HFFc6 (cell line): ENCODE measurements around the gene MAP4K5. TPM values are rescaled to one million over a fixed set of nuclear protein-coding genes. Genes with fewer than 3 reads are reported as not detected.

ENCODE experiments used
- DNase-seq: peaks from one replicate; pipeline ENCODE4 v3.0.0-alpha.2; 2018
- H3K27ac Mint-ChIP-seq: 2 replicates; pipeline ENCODE4 v1.8.0; 2020; ENCODE audit warnings: mild to moderate bottlenecking, mixed read lengths
- H3K27me3 Mint-ChIP-seq: 2 replicates; pipeline ENCODE4 v1.8.0; 2021; ENCODE audit warnings: mild to moderate bottlenecking, moderate library complexity, mixed read lengths; ENCODE audit not compliant: insufficient read depth
- H3K36me3 Mint-ChIP-seq: 2 replicates; pipeline ENCODE4 v1.8.0; 2021; ENCODE audit warnings: low read depth, mixed read lengths
- H3K4me1 Mint-ChIP-seq: 2 replicates; pipeline ENCODE4 v1.8.0; 2020; ENCODE audit warnings: low read depth, mixed read lengths
- H3K4me3 Mint-ChIP-seq: 2 replicates; pipeline ENCODE4 v1.8.0; 2020; ENCODE audit warnings: mild to moderate bottlenecking, moderate library complexity, mixed read lengths
- H3K9me3 Mint-ChIP-seq: 2 replicates; pipeline ENCODE4 v1.8.0; 2020; ENCODE audit warnings: mild to moderate bottlenecking, mixed read lengths
- total RNA-seq, 6 experiments: library from RNA; stranded (reverse); fragmentation: NEBNext Ultra II Directional; extraction: Animal tissue kit (Norgen Biotek cat#: 25700); gene quantifications; 2 replicates in 1 of 6; 3 replicates in 5 of 6; pipeline ENCODE4 v1.2.3, GENCODE V29; 2021
- TF ChIP-seq, protein P1 (sequence below): fragments of 200-600 bp; sonication (generic); IDR thresholded peaks from 2 replicates; pipeline ENCODE4 v1.5.0; 2021; ENCODE audit warnings: antibody characterized with exemption, mild to moderate bottlenecking

The MAP4K5 gene
- total RNA-seq, 6 experiments from 2014 or later = 61.4 to 74.5 (median 69.7) TPM

DNA sequence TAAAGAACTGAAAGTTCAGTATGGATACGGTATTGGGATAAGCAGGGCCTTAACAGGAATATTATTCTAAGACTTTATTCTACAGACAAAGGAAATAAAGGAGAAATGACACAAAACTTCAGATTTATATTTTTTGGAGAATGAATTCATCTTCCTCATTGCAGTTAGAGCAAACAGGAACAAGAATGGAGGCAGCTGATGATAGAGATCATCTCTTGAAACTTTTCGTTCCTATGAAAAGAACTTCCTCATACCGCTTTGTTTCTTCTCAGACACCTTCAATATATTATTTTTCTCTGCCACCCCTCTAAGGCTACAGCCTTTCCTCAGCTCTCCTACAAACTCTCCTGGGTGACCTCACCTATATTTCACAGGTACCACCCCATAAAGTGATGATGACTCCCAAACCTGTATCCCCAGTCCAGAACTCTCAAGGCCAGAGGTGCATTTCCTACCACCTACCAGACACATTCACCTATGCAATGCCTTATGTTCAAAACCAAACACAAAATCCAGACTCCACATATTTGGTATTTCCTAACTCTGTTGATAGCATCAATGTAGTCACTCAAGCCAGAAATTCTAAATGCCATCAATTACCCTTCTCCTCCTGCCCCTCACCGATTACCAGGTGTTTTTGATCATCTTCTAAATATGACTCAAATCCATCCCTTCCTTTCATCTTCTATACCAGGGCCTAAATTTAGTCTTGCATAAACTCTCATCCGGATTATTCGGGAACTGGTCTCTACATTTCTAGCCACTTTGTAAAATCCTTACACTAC lies 7.4 kb downstream of the MAP4K5 start:
- peak overlapping the region; percentile 15; the same call in 1 of the 2 replicates for H3K27ac Mint-ChIP-seq
- H3K4me3 Mint-ChIP-seq = 0 out of 2 replicates have a peak overlapping the region, but pooled peaks have one; percentile 6
- no peaks in the 10 kb centered on the region for H3K9me3 Mint-ChIP-seq
- peaks cover 94% of the 10 kb centered on the region for H3K4me1 Mint-ChIP-seq
- H3K27me3 Mint-ChIP-seq = no peaks in the 10 kb centered on the region; the same call in 1 of the 2 replicates
- H3K36me3 Mint-ChIP-seq = peaks cover 39% of the 10 kb centered on the region
- TF ChIP-seq, protein P1, sequence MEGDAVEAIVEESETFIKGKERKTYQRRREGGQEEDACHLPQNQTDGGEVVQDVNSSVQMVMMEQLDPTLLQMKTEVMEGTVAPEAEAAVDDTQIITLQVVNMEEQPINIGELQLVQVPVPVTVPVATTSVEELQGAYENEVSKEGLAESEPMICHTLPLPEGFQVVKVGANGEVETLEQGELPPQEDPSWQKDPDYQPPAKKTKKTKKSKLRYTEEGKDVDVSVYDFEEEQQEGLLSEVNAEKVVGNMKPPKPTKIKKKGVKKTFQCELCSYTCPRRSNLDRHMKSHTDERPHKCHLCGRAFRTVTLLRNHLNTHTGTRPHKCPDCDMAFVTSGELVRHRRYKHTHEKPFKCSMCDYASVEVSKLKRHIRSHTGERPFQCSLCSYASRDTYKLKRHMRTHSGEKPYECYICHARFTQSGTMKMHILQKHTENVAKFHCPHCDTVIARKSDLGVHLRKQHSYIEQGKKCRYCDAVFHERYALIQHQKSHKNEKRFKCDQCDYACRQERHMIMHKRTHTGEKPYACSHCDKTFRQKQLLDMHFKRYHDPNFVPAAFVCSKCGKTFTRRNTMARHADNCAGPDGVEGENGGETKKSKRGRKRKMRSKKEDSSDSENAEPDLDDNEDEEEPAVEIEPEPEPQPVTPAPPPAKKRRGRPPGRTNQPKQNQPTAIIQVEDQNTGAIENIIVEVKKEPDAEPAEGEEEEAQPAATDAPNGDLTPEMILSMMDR = no peak
- no peak for DNase-seq

DNA sequence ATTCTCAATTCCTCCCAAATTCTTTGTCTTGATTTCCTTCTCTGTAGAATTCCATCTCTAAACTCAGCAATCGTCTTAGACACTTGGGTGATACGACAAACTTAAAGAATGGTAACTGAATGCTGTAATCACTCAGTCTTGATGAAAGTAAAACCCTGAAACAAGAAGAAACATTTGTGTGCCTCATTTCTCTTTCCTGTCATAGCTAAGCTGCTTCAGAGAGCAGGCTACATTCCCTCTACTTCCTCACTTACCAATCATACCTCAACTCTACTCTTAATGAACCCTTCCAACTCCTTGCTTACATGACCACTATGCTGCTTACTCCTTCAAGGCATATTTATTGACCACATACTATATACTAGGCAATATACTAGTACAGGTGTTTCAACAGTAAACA lies 8.3 kb downstream of the MAP4K5 start:
- H3K27ac Mint-ChIP-seq = peak overlapping the region; percentile 2
- H3K36me3 Mint-ChIP-seq = peaks cover 35% of the 10 kb centered on the region
- no peak overlapping the region for H3K4me3 Mint-ChIP-seq
- no peaks in the 10 kb centered on the region for H3K9me3 Mint-ChIP-seq
- no peak for DNase-seq
- TF ChIP-seq, protein P1 = no peak
- no peaks in the 10 kb centered on the region for H3K27me3 Mint-ChIP-seq
- peaks cover 85% of the 10 kb centered on the region for H3K4me1 Mint-ChIP-seq

DNA sequence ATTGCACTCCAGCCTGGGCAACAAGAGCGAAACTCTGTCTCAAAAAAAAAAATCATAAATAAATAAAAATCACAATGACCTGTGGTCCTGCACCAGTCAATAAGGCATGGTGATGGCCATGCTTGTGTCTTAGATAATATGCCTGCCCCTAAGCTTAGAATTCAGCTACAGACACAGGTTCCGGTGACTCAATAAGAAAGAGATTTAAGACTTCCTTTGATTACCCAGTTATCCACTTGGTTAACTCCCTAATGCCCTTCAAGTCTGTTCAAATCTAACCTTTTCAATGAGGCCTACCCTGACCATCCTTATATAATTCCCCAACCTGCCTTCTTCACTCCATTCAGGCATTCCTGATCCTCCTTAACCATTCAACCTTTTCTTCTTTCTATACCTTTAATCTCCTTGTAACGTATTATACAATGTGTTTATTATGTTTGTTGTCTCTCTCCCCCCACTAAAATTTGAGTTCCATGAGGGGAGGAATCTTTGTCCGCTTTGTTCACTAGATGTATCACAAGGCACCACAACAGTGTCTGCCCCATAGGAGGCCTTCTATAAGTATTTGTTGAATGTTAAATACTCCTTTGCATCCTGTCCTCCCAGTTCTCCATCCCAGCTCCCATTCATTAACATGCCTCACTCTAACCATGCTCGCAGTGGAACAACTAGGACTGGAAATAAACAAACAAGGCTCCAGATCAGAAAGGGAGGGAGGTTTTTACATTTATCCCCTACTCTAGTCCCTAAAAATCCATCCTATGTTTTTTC lies 8.9 kb downstream of the MAP4K5 start:
- Mint-ChIP-seq H3K9me3 (no peaks in the 10 kb centered on the region), H3K36me3 (peaks cover 31% of the 10 kb centered on the region), H3K4me1 (peaks cover 79% of the 10 kb centered on the region), H3K27me3 (no peaks in the 10 kb centered on the region), H3K27ac (peak overlapping the region; percentile 37), H3K4me3 (no peak overlapping the region)
- TF ChIP-seq, protein P1 = no peak
- DNase-seq = no peak

DNA sequence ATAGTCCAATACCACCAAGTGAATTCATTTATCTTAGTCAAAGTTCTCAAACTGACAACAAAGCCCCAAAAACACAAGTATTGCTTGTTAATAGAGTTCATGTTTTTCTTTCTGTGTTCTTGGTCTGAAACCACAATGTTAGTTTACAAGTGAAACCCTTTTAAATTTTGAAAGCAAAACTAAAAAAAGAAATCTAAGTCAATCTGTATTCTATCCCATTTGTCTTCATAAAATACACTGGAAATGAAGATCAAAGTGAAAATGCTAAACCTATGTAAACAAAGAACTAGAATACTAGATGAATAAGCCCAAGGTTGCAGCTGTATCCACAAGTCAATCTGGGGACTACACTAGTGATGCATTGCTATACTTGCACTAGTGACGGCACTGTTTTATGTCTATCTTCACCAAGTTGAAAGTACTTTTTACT lies 10.4 kb downstream of the MAP4K5 start:
- H3K27me3 Mint-ChIP-seq = no peaks in the 10 kb centered on the region
- no peak for DNase-seq
- H3K4me3 Mint-ChIP-seq = peak overlapping the region; percentile 26
- TF ChIP-seq, protein P1 = no peak
- H3K4me1 Mint-ChIP-seq = peaks cover 64% of the 10 kb centered on the region
- no peaks in the 10 kb centered on the region for H3K9me3 Mint-ChIP-seq
- peak overlapping the region; percentile 68 for H3K27ac Mint-ChIP-seq
- H3K36me3 Mint-ChIP-seq = peaks cover 31% of the 10 kb centered on the region

DNA sequence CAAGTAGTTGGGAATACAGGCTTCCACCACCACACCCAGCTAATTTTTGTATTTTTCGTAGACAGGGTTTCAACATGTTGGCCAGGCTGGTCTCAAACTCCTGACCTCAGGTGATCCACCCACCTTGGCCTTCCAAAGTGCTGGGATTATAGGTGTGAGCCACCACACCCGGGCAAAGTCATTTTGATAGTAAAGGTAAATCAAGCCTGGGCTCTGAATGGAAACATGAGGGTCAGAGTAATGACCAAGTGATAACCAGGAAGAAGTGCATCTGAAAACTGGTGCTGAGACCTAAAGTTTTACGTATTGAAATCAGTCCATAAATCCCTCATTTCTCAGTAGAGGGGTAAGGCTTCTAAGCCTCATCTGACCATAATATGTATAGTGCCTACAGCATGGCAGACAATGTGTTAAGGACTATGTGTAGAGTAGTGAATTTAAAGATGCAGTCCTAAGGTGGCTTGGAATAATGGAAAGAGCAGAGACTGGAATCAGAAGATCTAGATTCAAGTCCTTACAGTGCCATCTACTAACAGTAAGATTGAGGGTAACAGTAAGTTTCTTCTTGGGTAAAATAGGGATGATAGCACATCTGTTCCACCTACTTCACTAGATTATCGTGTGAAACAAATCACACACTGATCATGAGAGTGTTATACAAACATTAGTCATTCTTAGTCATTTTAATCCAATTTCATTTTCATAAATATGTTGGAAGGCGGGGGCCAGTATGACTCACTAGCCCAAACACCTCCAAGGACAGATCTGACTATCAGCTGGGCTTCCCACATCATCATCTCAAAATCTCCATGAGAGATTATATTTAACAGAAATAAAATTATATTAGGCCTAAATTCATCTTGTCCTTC lies 11.2 kb downstream of the MAP4K5 start:
- TF ChIP-seq, protein P1 = no peak
- Mint-ChIP-seq H3K36me3 (peaks cover 25% of the 10 kb centered on the region), H3K4me1 (peaks cover 57% of the 10 kb centered on the region), H3K4me3 (peak overlapping the region; percentile 26), H3K9me3 (no peaks in the 10 kb centered on the region), H3K27me3 (no peaks in the 10 kb centered on the region), H3K27ac (peak overlapping the region; percentile 68)
- DNase-seq = peak; percentile 71
